COLO668 (cell line): ENCODE results near the gene ARID1B.

Experiments used
- DNase-seq: peaks from one replicate; lab custom pipeline; 2025; ENCODE audit not compliant: unreplicated experiment; lab: John Stamatoyannopoulos, UW

The ARID1B gene

GRCh38 chr6:157218371-157219198 is 441.4 kb downstream of the ARID1B start:
- DNase-seq: no peak

- DNase-seq: no peak
These were observed 442.3 kb downstream of the ARID1B start for GRCh38 chr6:157219201-157220200.

GRCh38 chr6:157220485-157220884 is 443.3 kb downstream of the ARID1B start:
- DNase-seq: no peak

GRCh38 chr6:157221049-157221816 is 444.1 kb downstream of the ARID1B start:
- peak; percentile 85 for DNase-seq

- DNase-seq: no peak
These were observed 444.6 kb downstream of the ARID1B start for GRCh38 chr6:157221817-157222175.

- DNase-seq: no peak
These were observed 445.2 kb downstream of the ARID1B start for GRCh38 chr6:157222201-157222981.

- no peak for DNase-seq
These were observed 445.8 kb downstream of the ARID1B start for GRCh38 chr6:157223021-157223430.

- no peak for DNase-seq
These were observed 446.3 kb downstream of the ARID1B start for GRCh38 chr6:157223511-157223910.

GRCh38 chr6:157224178-157224950 is 447.2 kb downstream of the ARID1B start:
- no peak for DNase-seq

- no peak for DNase-seq
These were observed 447.9 kb downstream of the ARID1B start for GRCh38 chr6:157224951-157225574.

- DNase-seq: no peak
These were observed 448.4 kb downstream of the ARID1B start for GRCh38 chr6:157225575-157225995.

- no peak for DNase-seq
These were observed 448.9 kb downstream of the ARID1B start for GRCh38 chr6:157226026-157226625.

- no peak for DNase-seq
These were observed 449.6 kb downstream of the ARID1B start for GRCh38 chr6:157226761-157227160.

GRCh38 chr6:157227202-157228166 is 450.3 kb downstream of the ARID1B start:
- DNase-seq: no peak

- DNase-seq: peak; percentile 89
These were observed 451.4 kb downstream of the ARID1B start for GRCh38 chr6:157228426-157229131.

GRCh38 chr6:157229132-157229618 is 452.0 kb downstream of the ARID1B start:
- peak; percentile 68 for DNase-seq

- DNase-seq: peak; percentile 95
These were observed 452.5 kb downstream of the ARID1B start for GRCh38 chr6:157229713-157230112.
